HepG2 (cell line): ENCODE data around the gene HMBS. TPM values are rescaled to one million over a fixed set of nuclear protein-coding genes. Genes with fewer than 3 reads are reported as not detected.

Experiments
- ATAC-seq: fragments of 200-7000 bp; cut with Tn5 transposase; 3 replicates; pipeline ENCODE4 v1.9.1; 2020; ENCODE audit warnings: mild to moderate bottlenecking, moderate library complexity
- BruUV-seq: library from RNA; stranded (reverse); fragments of 400-500 nt; replicated peaks from 2 replicates; lab custom pipeline; 2021; lab: Mats Ljungman, UMichigan
- CTCF ChIA-PET: fragments of 300-600 bp; formaldehyde crosslinking; extraction: SDS; loops from one replicate; lab custom pipeline; 2021; ENCODE audit warnings: low total read pairs, inconsistent platforms, low intra/inter-chr PET ratio; lab: Yijun Ruan, JAX
- POLR2A ChIA-PET: fragments of 350-600 bp; sonication (Branson Sonifier 250); formaldehyde crosslinking; loops from one replicate; lab custom pipeline; 2020; ENCODE audit warnings: antibody characterized with exemption, inconsistent platforms; lab: Yijun Ruan, JAX
- DNase-seq: peaks from one replicate; pipeline ENCODE4 v3.0.0-alpha.2; 2015; ENCODE audit warnings: low spot score
- FAIRE-seq: peaks from 3 replicates; lab custom pipeline; 2011; peaks lifted over from hg19 to GRCh38; lab: Jason Lieb, UNC
- H2AFZ ChIP-seq: one replicate; pipeline ENCODE4 v1.6.1; 2011; ENCODE audit warnings: low read length, inconsistent platforms
- H3K27ac ChIP-seq: fragments of 300-600 bp; 3 replicates; pipeline ENCODE4 v1.8.0; 2011; ENCODE audit warnings: mixed run types, mild to moderate bottlenecking, mixed read lengths, low read length, inconsistent platforms; ENCODE audit not compliant: insufficient read depth; ENCODE audit errors: extremely low read length
- H3K27me3 ChIP-seq, 2 experiments: fragments of 200-600 bp in 1 of 2; 2 replicates in 1 of 2; 3 replicates in 1 of 2; pipeline versions ENCODE4 v1.6.0 to v1.8.0; 2011; ENCODE audit warnings: low read length in 2 of 2, mild to moderate bottlenecking in 2 of 2, moderate library complexity in 2 of 2, inconsistent platforms in 1 of 2; ENCODE audit not compliant: insufficient read depth in 2 of 2, control insufficient read depth in 1 of 2
- H3K36me3 ChIP-seq, 2 experiments: fragments of 200-600 bp in 1 of 2; replicated peaks in 1 of 2; 2 replicates in 1 of 2; 3 replicates in 1 of 2; pipeline versions ENCODE4 v1.5.1 to v1.8.0; 2011; ENCODE audit warnings: low read length in 2 of 2, inconsistent platforms in 1 of 2; ENCODE audit not compliant: insufficient read depth in 2 of 2, control insufficient read depth in 1 of 2
- H3K4me1 ChIP-seq: 2 replicates; pipeline ENCODE4 v1.5.1; 2012; ENCODE audit warnings: low read length, inconsistent platforms; ENCODE audit not compliant: insufficient read depth
- H3K4me2 ChIP-seq: 2 replicates; pipeline ENCODE4 v1.6.0; 2011; ENCODE audit warnings: low read depth, low read length, inconsistent platforms
- H3K4me3 ChIP-seq, 3 experiments: fragments of 200-600 bp in 1 of 3; sonication (generic), shearing (Covaris generic) in 1 of 3; replicated peaks in 1 of 3; 2 replicates each; pipeline ENCODE4 v1.5.1; 2011 to 2016; ENCODE audit warnings: low read length in 3 of 3, inconsistent platforms in 2 of 3, low read depth in 2 of 3, mild to moderate bottlenecking in 2 of 3, control low read depth in 1 of 3, mixed read lengths in 1 of 3; ENCODE audit not compliant: insufficient read depth in 1 of 3
- H3K79me2 ChIP-seq: one replicate; pipeline ENCODE4 v1.6.1; 2011; ENCODE audit warnings: low read length, inconsistent platforms; ENCODE audit not compliant: insufficient read depth
- H3K9ac ChIP-seq: 2 replicates; pipeline ENCODE4 v1.6.0; 2011; ENCODE audit warnings: mild to moderate bottlenecking, low read depth, low read length, inconsistent platforms; ENCODE audit not compliant: insufficient read depth
- H3K9me3 ChIP-seq: 2 replicates; pipeline ENCODE4 v1.5.1; 2012; ENCODE audit warnings: mild to moderate bottlenecking, low read length
- H4K20me1 ChIP-seq: 2 replicates; pipeline ENCODE4 v1.6.0; 2011; ENCODE audit warnings: inconsistent platforms, mild to moderate bottlenecking, low read length, moderate library complexity; ENCODE audit not compliant: insufficient read depth
- CBX2 ChIP-seq, 2 experiments: fragments of 200-600 bp in 1 of 2; sonication (generic); formaldehyde crosslinking in 1 of 2; IDR thresholded peaks; 2 replicates each; pipeline versions ENCODE4 v1.7.0 to v1.8.1; 2018 to 2022; ENCODE audit warnings: low read depth in 2 of 2, low read length in 1 of 2, mild to moderate bottlenecking in 1 of 2, missing genetic modification reagents in 1 of 2
- HMGXB4 ChIP-seq, 2 experiments: sonication (generic) in 1 of 2; formaldehyde crosslinking in 1 of 2; IDR thresholded peaks; 2 replicates each; pipeline versions ENCODE4 v1.4.0 to v1.6.1; 2018 to 2020; ENCODE audit warnings: missing genetic modification reagents in 2 of 2, borderline replicate concordance in 1 of 2, low read depth in 1 of 2, mild to moderate bottlenecking in 1 of 2, missing biosample characterization in 1 of 2
- IRF1 ChIP-seq: sonication (generic); formaldehyde crosslinking; IDR thresholded peaks from 2 replicates; pipeline ENCODE4 v1.4.0; 2020; ENCODE audit warnings: low read depth, mild to moderate bottlenecking, missing genetic modification reagents
- SMAD9 ChIP-seq: sonication (generic); formaldehyde crosslinking; IDR thresholded peaks from 2 replicates; pipeline ENCODE4 v1.5.1; 2020; ENCODE audit warnings: mild to moderate bottlenecking, missing genetic modification reagents
- ZBTB21 ChIP-seq: sonication (generic); formaldehyde crosslinking; IDR thresholded peaks from 2 replicates; pipeline ENCODE4 v1.4.0; 2020; ENCODE audit warnings: missing genetic modification reagents
- ZFP41 ChIP-seq: sonication (generic); formaldehyde crosslinking; IDR thresholded peaks from 2 replicates; pipeline ENCODE4 v1.4.0; 2020; ENCODE audit warnings: mild to moderate bottlenecking, missing genetic modification reagents, borderline replicate concordance
- ZNF230 ChIP-seq: sonication (generic); formaldehyde crosslinking; IDR thresholded peaks from 2 replicates; pipeline ENCODE4 v1.4.0; 2020; ENCODE audit warnings: mild to moderate bottlenecking, missing genetic modification reagents
- ZNF407 ChIP-seq: sonication (generic); formaldehyde crosslinking; IDR thresholded peaks from one replicate; pipeline ENCODE4 v1.5.1; 2020; ENCODE audit warnings: mild to moderate bottlenecking, missing genetic modification reagents; ENCODE audit errors: not compliant biosample characterization
- WGBS: methylation state at CpG from one replicate; pipeline ENCODE4 v1.1.6; 2017; ENCODE audit warnings: low lambda C conversion rate; 5-methylcytosine and 5-hydroxymethylcytosine counted together
- in situ Hi-C: cut with HindIII; loops from 2 replicates; pipeline ENCODE4 v1.10.0; 2017; ENCODE audit warnings: low pct_unique_long_range_greater_than_20kb; ENCODE audit not compliant: extremely low pct_ligation_motif_present
- intact Hi-C: fragments of 100-400 bp; cut with micrococcal nuclease; formaldehyde crosslinking; loops from one replicate; pipeline ENCODE4 v1.10.0; 2022; ENCODE audit not compliant: unreplicated experiment
- polyA plus RNA-seq, 8 experiments: library from polyadenylated mRNA; depleted of rRNA in 3 of 8; stranded (reverse) in 7 of 8; unstranded in 1 of 8; fragments of >200 nt; fragmentation: Illumina TruSeq in 4 of 8; extraction: Trizol in 4 of 8; gene quantifications; 2 replicates each; pipeline versions ENCODE4 v1.2.1 to v1.2.3, GENCODE V29; 2011 to 2016; ENCODE audit warnings: low read depth in 4 of 8, missing spikeins in 1 of 8, mixed read lengths in 1 of 8; ENCODE audit not compliant: insufficient read depth in 1 of 8
- total RNA-seq, 5 experiments: library from RNA; depleted of rRNA; stranded (reverse); fragments of >200 nt; fragmentation: Illumina TruSeq; extraction: Trizol; gene quantifications; 2 replicates each; pipeline ENCODE4 v1.2.3, GENCODE V29; 2016; ENCODE audit warnings: low read depth in 1 of 5

The HMBS gene
- total and polyA plus RNA-seq, 2 of the 13 experiments (the other 11 are each of a cell fraction or from before 2014, with no cell fraction given): 9.4 to 46.9 TPM

GRCh38 chr11:119110439-119110838, 25.8 kb downstream of the HMBS start:
- ChIA-PET CTCF (no interaction called here), POLR2A (no interaction called here)
- intact Hi-C loops: no loop called here
- FAIRE-seq: no peak
- no peak overlapping the region for H3K27ac ChIP-seq
- no peak for TF ChIP-seq ZFP41 (CRISPR knock-in tag)
- TF ChIP-seq CBX2 (IDR thresholded peaks at IDR 0.05; ENCODE audit: low read depth, low read length): no peak
- TF ChIP-seq CBX2 (CRISPR knock-in tag; IDR thresholded peaks at IDR 0.05; ENCODE audit: low read depth): no peak
- no peak for TF ChIP-seq SMAD9 (CRISPR knock-in tag)
- no peak for TF ChIP-seq ZBTB21 (CRISPR knock-in tag)
- TF ChIP-seq HMGXB4 (CRISPR knock-in tag; IDR thresholded peaks at IDR 0.05; ENCODE audit: borderline replicate concordance in 1 of 2, low read depth in 1 of 2): no peak
- TF ChIP-seq IRF1 (CRISPR knock-in tag): no peak
- TF ChIP-seq ZNF407 (CRISPR knock-in tag): no peak
- TF ChIP-seq ZNF230: no peak
- TF ChIP-seq, all 625 proteins: peak for 0
- Histone ChIP-seq H3K79me2 (no peaks in the 10 kb centered on the region), H4K20me1 (no peaks in the 10 kb centered on the region), H3K36me3 (peaks cover 8 to 34% of the 10 kb centered on the region in 2 experiments), H3K4me3 (no peak overlapping the region), H3K4me1 (peaks cover 29% of the 10 kb centered on the region), H3K9me3 (no peaks in the 10 kb centered on the region), H3K27me3 (no peaks in the 10 kb centered on the region; a peak in 1 of 5 replicates), H3K9ac (no peak overlapping the region), H2AFZ (no peak overlapping the region), H3K4me2 (no peak overlapping the region)
- BruUV-seq: no TSS peak
- DNase-seq: no peak
- in situ Hi-C loops: no loop called here
- WGBS: 93% methylated on average over 4 of the region's 10 CpGs
- no peak for ATAC-seq
